Measurements from ENCODE around the gene VAMP1.

DNA sequence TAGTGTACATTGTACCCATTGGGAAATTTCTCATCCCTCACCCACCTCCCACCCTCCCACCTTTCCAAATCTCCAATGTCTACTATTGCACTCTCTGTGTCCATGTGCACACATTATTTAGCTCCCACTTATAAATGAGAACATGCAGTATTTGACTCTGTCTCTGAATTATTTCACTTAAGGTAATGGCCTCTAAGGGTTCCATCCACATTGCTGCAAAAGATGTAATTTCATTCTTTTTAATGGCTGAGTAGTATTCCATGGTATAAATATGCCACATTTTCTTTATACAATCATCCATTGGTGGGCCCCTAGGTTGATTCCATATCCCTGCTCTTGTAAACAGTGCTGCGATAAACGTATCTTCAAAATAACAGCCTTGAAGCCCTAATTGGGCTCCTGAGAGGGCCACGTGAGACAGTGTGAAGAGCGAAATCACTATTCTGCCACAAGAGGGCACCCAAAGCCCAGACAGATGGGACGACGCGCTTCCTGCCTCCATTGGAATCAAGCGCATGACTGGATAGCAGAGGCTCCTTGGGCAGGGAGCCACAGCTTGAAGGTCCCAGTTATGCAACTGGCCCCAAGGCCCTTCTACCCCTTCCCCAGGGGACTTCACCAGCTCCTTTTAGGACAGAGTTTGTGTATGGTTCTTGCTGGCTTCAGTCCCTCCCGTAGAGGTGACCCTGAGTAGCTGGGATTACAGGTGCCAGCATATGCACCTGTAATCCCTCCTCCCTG is 47.0 kb downstream of the VAMP1 start:
- no peak for TF ChIP-seq BHLHE40 (IDR thresholded peaks at IDR 0.05; ENCODE audit: borderline replicate concordance)
- no peak for TF ChIP-seq FOXM1 (IDR thresholded peaks at IDR 0.05; ENCODE audit: borderline replicate concordance)
- no peak for TF ChIP-seq SUZ12 (IDR thresholded peaks at IDR 0.05)
- no peak for TF ChIP-seq TARDBP (IDR thresholded peaks at IDR 0.05)
- no peak for TF ChIP-seq FOXA1 (IDR thresholded peaks at IDR 0.05)
- 0 out of 2 replicates have a peak, but pooled peaks have one; percentile 57 for TF ChIP-seq HDGF (IDR thresholded peaks at IDR 0.05; ENCODE audit: borderline replicate concordance)
- TF ChIP-seq ARNT (IDR thresholded peaks at IDR 0.05): no peak
- TF ChIP-seq, protein P1, sequence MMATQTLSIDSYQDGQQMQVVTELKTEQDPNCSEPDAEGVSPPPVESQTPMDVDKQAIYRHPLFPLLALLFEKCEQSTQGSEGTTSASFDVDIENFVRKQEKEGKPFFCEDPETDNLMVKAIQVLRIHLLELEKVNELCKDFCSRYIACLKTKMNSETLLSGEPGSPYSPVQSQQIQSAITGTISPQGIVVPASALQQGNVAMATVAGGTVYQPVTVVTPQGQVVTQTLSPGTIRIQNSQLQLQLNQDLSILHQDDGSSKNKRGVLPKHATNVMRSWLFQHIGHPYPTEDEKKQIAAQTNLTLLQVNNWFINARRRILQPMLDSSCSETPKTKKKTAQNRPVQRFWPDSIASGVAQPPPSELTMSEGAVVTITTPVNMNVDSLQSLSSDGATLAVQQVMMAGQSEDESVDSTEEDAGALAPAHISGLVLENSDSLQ (IDR thresholded peaks at IDR 0.05): no peak
- no peak for TF ChIP-seq FOXK2 (IDR thresholded peaks at IDR 0.05)
- no peak for TF ChIP-seq NFRKB (IDR thresholded peaks at IDR 0.05)
- peak; percentile 97 for TF ChIP-seq L3MBTL2 (conservative IDR thresholded peaks at IDR 0.05)
